C4-2B (cell line): Measurements from ENCODE around the gene STRAP.

Experiments used
- ZFX ChIP-seq: fragments of 450-650 bp; IDR thresholded peaks from 2 replicates; pipeline ENCODE4 v1.6.1; 2017
- TF ChIP-seq, protein P1 (sequence below): fragments of 450-650 bp; conservative IDR thresholded peaks from 2 replicates; pipeline ENCODE4 v1.5.1; 2017; ENCODE audit warnings: mild to moderate bottlenecking

DNA sequence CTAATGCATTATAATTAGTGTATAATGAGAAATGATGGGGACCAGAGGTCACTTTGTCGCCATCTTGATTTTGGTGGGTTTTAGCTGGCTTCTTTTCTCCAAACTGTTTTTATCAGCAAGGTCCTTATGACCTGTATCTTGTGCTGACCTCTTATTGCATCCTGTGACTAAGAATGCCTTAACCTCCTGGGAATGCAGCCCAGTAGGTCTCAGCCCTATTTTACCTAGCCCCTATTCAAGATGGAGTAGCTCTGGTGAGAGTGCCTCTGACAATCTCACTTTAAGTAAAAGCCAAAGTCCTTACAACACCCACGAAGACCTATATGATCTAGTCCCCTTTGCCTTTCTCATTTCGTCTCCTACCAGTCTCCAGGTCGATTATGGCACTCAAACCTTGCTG, 28.3 kb upstream of the STRAP start:
- no peak for TF ChIP-seq ZFX
- TF ChIP-seq, protein P1, sequence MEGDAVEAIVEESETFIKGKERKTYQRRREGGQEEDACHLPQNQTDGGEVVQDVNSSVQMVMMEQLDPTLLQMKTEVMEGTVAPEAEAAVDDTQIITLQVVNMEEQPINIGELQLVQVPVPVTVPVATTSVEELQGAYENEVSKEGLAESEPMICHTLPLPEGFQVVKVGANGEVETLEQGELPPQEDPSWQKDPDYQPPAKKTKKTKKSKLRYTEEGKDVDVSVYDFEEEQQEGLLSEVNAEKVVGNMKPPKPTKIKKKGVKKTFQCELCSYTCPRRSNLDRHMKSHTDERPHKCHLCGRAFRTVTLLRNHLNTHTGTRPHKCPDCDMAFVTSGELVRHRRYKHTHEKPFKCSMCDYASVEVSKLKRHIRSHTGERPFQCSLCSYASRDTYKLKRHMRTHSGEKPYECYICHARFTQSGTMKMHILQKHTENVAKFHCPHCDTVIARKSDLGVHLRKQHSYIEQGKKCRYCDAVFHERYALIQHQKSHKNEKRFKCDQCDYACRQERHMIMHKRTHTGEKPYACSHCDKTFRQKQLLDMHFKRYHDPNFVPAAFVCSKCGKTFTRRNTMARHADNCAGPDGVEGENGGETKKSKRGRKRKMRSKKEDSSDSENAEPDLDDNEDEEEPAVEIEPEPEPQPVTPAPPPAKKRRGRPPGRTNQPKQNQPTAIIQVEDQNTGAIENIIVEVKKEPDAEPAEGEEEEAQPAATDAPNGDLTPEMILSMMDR = no peak
